Anterior cingulate cortex (tissue), 58 donors: ENCODE measurements around the gene ZNF224.

Experiments
- DNase-seq, 58 donors: peaks; one replicate each; lab custom pipeline; 2025; lab: John Stamatoyannopoulos, UW

The ZNF224 gene

DNA sequence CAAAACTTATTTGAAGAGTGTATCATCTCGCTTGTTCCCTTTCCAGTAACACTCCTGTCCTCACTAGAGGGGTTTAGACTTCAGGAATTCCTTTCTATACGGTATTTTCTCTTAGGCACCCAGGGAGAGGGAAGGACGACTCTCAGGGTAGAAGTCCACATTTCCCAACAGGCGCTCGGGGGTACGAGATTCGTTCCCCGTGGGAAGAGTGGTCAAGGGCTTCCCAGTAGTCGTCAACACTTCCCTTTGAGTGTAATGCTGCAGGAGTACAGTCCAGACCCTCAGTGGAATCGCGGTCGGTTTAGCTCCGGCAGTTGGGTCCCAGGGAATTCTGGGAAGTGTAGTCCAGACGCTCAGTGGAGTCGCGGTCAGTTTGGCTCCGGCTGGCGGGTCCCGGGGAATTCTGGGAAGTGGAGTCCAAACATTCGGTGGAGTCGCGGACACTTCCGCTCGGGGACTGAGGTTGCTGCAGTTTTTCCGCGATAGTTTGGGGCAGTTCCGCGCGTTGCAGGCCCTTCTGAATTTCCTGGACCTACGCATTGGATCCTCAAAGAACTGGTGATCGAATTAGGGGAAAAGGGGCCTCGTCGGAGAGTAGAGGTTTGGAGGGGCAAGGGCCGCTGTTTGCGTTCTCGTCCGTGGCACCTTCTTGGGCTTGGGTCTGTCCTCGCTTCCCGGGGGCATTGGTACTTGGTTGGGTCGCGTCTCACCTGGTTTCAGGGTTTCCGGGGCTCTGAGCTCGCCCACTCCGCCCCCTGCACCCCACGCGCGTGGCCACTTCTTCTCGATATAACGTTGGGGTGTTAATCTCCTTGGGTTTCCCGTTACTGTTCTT is at the start of gene ZNF224:
Gene ZNF224 (plus strand): TSS at position 431 of the 835 bp plus-strand sequence. CDS start 3,513 bp downstream, outside the sequence.
- DNase-seq, result peak in 57 of 58 donors; percentile 48 to 96 (median 89)

DNA sequence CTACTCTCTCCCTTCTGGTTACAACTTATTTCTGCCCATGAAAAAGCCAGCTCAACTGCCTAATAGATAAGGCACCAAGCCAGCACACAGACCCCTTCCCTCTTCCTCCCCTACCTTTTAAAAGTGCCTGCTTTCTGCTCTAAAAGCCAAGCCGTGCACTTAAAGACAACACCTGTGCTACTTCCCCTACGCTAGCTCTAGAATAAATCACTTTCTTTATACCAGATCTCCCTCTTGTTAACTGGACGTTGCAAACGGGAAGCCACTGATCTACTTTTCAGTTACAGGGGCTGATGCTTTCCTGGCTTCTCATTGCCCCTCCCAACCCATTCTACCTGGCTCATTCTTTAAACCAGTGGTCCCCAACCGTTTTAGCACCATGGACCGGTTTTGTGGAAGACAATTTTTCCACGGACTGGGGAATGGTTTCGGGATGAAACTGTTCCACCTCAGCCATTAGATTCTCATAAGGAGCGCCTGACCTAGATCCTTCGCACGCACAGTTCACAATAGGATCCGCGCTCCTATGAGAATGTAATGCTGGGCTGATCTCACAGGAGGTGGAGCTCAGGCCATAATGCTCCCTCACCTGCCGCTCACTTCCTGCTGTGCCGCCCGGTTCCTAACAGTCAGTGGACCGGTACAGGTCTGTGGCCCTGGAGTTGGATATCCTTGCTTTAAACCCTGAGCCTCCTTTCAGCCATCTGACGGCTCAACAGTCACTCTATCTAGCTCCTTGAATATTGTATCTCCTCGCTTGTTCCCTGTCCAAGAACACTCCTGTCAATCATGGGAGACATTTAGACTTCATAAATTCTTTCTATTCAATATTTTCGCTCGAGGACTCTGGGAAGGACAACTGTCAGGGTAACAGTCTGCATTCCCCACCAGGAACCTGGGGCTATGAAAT is 43.2 kb upstream of the ZNF224 start:
- peak in 21 of 58 donors; percentile 1 to 53 (median 27) for DNase-seq

DNA sequence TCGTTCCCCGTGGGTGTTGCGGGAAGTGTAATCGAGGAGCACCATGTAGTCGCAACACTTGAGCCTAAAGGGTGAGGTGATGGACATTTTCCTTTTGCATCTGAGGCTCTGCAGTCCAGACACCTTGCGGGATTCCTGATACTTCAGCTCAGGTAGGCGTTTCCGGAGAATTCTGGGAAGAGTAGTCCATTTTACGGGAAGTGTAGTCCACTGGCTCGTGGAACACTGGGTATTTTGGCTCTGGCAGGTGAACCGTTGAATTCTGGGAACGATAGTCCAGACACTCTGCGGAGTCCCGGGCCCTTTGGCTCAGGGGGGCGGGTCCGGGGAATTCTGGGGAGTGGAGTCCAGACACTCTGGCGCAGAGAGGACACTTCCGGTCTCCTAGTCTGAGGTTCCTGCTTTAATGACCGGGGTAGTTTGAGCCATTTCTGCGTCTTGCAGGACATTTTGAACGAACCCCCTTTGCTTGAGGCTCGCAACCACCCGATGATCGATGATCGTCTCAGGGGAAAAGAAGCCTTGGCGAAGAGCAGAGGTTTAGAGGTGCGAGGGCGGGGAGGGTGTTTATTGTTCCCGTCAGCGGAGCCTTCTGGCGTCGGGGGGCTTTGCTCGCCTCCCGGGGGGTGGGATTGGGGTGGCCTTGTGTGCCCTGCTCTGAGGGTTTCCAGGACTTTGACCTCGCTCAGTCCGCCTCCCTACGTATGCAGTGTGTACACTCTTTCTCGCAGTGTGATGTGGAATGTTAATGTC is 42.3 kb upstream of the ZNF224 start, which contains the start of gene ZNF223:
Gene ZNF223 (plus strand): TSS at position 387 of the 753 bp plus-strand sequence. CDS start 3,141 bp downstream, outside the sequence.
- peak in 57 of 58 donors; percentile 65 to 99 (median 94) for DNase-seq

DNA sequence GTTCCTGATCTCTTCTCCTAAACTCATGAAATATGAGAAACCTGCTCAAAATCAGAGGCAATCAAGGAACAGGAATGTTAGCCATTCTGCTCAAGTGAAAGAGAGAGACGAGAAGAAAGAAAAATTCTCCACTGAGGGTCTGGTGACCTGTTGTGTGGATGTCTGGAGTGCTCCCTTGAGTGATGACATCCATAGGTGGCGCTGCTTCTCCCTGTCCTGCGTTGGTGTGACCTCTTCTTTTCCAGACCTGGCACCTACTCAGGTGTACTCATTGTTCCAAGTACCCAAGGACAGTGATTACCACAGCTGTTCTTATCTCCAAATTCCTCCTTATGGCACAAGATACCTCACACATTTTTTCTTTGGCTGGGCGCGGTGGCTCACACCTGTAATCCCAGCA is 38.3 kb upstream of the ZNF224 start:
- DNase-seq, result no peak

DNA sequence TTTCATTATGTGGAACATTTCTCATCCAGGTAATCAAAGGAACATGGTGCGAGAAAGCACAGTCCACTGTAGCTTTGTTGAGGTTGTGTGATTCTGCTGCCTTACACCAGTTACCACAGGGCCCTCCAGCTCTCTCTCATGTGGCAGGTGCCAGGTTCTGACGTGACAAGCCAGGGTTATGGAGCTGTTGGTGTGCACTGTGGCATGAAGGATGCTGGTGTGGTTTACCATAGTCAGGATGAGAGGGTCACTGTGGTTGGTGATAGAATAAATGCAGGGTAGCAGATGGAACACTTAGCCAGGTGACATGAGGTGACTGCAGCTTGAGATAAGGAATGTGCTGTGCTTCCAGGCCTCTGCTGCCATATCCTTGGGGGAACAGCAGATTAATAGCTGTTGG is 34.9 kb upstream of the ZNF224 start:
- no peak for DNase-seq

DNA sequence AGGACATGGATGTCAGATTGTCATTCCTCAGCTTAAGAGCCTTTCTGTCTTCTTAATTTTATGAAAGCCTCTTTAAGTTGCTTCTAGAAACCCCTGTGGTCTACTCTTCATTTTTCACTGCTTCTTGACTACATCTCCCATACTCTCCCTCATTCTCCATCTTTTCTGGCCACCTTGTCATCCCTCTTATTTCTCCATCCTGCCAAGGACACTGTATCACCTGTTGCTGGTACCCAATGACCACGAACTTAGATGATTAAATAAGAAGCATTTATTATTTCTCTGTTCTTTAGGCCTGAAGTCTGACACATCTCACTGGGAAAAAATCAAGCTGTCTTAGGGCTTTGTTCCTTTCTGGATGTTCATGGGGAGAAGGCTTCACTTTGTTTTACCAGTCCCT is 33.1 kb upstream of the ZNF224 start:
- DNase-seq, result no peak

DNA sequence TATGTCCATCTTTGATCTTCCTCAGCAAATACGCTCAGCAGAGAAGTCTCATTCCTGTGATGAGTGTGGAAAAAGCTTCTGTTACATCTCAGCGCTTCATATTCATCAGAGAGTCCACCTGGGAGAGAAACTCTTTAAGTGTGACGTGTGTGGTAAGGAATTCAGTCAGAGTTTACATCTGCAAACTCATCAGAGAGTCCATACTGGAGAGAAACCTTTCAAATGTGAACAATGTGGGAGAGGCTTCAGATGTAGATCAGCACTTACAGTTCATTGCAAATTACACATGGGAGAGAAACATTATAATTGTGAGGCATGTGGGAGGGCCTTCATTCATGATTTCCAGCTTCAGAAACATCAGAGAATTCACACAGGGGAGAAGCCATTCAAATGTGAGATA is 27.9 kb upstream of the ZNF224 start:
- no peak for DNase-seq

DNA sequence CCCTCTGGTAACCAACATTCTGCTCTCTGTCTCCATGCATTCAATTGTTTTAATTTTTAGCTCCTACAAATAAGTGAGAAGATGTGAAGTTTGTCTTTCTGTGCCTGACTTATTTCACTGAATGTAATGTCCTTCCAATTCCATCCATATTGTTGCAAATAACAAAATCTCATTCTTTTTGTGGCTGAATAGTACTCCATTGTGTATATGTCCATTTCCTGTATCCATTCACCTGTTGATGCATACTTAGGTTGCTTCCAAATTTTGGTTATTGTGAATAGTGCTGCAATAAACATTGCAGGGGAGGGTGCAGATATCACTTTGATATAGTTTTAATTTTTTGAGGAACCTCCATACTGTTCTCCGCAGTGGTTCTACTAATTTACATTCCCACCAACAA is 24.7 kb upstream of the ZNF224 start:
- no peak for DNase-seq

DNA sequence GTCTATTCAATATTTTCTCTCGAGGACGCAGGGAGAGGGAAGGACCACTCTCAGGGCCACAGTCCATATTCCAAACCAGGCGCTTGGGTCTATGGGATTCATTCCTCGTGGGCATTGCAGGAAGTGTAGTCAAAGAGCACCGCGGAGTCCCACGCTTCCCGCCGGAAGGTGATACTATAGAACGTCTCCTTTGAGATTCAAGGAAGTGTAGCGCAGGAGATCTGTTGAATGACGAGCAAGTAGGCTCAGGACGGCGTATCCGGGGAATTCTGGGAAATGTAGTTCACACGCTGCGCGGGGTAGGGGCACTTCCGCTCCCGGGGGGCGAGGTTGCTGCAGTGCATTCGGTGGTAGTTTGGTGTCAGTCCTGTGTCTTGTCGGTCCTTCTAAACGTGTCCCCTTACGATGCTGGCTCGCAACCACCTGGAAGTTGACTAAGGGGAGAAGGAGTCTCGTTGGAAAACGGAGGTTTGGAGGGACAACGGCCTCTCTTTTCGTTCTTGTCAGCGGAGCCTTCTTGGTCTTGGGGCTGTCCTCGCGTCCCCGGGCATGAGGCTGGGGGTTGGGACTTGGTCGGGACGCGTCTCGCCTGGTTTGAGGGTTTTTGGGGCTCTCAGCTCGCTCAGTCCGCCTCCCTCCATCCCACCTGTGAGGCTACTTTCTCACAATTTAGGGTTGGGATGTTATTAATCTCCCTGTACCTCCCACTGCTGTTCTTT is 22.2 kb upstream of the ZNF224 start, which contains the start of gene ZNF284:
Gene ZNF284 (plus strand): TSS at position 336 of the 719 bp plus-strand sequence. CDS start 4,231 bp downstream, outside the sequence.
- peak in 57 of 58 donors; percentile 34 to 96 (median 85) for DNase-seq

DNA sequence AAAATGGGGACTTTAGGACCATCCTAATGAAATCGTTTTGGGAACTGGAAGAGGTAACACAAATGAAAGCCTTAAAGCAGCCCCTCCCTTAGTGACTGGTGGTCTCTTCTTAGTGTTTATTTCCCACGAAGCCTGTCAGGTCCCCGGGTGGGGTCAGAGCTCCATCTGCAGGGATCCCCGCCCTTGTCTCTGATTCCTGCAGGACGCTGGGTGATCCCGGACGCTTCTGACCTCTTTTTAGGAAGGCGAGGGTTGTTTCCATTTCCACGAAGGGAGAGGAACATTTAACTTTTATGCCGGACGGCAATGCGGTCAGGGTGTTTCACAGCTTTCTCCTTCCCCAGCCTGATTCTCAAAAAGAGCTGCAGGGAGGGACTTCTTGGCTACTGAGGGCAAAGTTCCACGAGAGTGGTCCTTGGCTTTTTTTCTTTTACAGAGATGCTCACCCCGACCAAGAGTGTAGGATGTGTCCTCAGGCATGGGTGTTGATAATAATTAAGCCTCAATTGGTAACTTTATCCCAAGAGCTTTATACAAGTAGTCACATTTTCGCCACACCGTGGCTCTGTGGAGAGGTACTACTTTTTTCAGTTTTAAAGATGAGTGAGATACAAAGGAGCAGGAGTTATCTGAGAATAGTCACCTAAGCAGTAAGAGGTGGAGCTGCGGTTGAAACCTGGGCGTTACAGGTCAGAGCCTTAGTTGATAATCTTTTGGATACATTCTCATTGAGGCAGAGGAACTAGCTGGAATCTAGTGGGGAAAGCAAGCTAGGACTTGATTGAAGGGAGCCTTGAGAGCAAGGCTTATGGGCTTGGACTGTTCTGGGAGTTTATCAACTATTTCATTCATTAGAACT is 21.4 kb upstream of the ZNF224 start:
- DNase-seq, result no peak

DNA sequence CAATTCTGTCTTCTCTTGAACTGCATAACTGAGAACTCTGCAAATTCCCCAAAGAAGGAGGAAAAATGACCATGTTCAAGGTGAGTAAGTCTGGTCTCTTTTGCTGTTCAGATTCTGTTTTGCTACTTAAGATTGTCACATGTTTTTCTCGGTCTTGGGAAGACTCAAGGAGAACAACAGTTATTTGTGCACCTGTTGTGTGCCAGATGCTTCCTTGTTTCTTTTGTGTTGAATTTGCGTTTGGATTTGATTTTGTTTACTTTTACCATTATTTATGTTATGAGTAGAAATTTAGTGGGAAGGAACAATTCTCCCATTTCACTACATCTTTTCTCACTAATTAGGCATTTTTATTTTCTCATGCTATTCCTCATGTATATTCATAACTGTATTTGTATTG is 17.8 kb upstream of the ZNF224 start:
- no peak for DNase-seq

DNA sequence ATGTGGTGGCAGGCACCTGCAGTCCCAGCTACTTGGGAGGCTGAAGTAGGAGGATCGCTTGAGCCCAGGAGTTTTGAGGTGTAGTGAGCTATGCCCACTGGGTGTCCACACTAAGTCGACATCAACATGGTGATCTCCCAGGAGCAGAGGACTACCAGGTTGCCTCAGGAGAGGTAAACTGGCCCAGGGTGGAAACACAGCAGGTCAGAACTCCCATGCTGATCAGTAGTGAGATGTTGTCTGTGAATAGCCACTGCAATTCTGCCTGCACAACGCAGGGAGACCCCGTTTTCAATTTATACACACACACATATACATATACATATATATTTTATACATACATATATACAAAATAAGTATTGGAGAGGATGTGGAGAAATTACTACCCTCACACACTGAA is 2.1 kb upstream of the ZNF224 start:
- DNase-seq, result no peak

DNA sequence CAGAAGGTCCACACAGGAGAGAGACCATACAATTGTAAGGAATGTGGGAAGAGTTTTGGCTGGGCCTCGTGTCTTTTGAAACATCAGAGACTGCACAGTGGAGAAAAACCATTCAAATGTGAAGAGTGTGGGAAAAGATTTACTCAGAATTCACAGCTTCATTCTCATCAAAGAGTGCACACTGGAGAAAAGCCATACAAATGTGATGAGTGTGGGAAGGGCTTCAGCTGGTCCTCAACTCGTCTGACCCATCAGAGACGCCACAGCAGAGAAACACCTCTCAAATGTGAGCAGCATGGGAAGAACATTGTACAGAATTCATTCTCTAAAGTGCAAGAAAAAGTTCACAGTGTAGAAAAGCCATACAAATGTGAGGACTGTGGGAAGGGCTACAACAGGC is 13.6 kb downstream of the ZNF224 start:
- DNase-seq, result no peak

DNA sequence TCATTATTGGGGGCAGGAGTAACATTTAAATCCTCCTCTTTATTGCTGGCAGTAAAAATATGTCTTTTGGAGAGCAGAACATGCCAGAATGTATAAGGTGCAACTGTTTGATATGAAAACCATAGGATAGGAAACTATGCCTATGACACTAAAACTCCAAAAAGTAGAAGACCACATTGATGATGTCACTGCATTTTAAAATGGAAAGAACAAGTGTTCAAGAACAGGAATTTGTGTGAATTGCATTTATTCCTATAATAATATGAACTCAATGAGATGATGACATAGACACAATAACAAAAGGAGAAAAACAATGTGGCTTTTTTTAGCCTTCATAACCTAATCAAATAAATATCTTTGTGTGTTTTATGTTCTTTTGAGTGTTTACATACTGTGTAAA is 15.3 kb downstream of the ZNF224 start:
- no peak for DNase-seq

DNA sequence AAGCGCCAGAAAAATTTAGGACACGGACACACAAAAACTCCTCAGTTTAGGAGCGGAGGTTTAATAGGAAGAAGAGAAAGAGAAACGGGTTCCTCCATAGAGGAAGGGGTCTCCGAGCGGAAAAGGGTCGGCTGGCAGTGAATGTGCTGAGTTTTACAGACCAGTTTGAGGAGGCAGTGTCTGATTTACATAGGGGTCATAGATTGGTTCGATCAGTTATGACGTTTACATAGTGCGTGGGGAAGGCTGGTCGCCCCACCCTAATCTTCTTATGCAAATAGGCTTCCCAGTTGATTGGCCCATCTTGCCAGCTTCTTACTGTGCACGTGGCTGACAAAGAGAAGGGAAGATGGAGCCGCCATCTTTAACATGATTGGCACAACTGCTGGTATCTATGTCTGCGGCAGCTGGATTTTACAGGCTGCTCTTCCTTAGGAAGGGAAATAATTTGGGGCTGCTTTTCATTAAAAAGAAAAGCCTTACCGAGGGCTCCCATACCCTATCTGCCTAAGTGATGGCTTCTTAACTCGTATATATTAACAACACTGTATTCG is 17.8 kb downstream of the ZNF224 start:
- DNase-seq, result peak in 8 of 58 donors; percentile 3 to 24 (median 7)

DNA sequence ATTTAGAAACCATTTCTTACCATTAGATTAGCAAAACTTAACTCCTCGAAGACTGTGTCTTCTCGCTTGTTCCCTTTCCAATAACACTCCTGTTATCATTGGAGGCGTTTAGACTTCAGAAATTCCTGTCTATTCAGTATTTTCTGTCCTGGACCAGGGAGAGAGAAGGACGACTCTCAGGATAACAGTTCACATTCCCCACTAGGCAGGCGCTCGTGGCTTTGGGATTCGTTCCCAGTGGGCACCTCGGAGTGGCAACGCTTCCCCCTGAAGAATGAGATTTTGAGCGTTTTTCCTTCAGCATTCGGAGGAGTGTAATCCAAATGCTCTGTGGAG is 18.6 kb downstream of the ZNF224 start:
- DNase-seq, result no peak

DNA sequence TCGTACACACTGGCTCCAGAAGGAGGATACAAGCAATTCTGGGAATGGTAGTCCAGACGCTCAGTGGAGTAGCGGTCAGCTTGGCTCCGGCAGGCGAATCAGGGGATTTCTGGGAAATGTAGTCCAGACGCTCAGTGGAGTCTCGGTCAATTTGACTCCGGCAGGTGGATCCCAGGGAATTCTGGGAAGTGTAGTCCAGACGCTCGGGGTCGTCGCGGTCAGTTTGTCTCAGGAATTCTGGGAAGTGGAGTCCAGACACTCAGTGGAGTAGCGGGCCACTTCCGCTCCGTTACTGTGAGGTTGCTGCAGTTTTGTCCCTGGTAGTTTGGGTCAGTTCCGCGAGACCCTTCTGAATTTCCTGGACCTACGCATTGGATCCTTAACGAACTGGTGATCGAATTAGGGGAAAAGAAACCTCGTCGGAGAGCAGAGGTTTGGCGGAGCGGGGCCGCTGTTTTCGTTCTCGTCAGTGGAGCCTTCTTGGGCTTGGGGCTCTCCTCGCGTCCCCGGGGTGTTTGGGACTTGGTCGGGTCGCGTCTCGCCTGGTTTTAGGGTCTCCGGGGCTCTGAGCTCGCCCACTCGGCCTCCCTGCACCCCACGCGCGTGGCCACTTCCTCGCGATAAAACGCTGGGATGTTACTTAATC is 19.1 kb downstream of the ZNF224 start, which contains the start of gene ZNF225:
Gene ZNF225 (plus strand): TSS at position 262 of the 646 bp plus-strand sequence. CDS start 2,429 bp downstream, outside the sequence.
- DNase-seq, result peak in 57 of 58 donors; percentile 68 to 100 (median 97)
